HG03175 (cell line): Measurements from ENCODE around the gene ANKRD28.
"Not testable (repeated sequence)": the region's sequence is repeated elsewhere in the genome, so short reads cannot be mapped to it uniquely, and the experiment has no call there.

ENCODE experiments used
- ATAC-seq: cut with Tn5 transposase; IDR thresholded peaks from one replicate; pipeline ENCODE4 v1.9.1; 2021; ENCODE audit warnings: mild to moderate bottlenecking, moderate library complexity; ENCODE audit not compliant: unreplicated experiment

Gene ANKRD28

DNA sequence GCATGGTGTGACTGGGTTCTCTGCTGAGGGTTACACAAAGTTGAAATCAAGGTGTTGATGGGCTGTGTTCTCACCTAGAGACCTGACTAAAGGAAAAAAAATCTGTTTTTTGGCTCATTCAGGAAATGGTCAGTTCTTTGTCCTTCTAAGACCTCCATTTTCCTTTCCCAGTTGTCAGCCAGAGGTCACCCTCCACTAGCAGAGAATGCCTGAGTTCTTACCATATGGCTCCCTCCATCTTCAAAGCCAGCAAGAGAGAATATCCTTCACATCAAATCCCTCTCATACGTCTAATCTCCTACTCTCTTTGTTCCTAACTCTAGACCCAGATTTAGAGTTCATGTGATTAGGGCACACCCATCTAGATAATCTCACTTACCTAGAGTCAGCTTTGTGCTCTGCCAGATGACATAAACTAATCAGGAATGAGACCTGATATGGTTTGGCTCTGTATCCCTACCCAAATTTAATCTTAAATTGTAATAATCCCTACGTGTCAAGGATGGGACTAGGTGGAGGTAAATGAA, 19.4 kb downstream of the ANKRD28 start:
- no peak for ATAC-seq

- ATAC-seq, result not testable (repeated sequence)
These were observed 22.7 kb downstream of the ANKRD28 start for GRCh38 chr3:15774931-15775560.

GRCh38 chr3:15771444-15771843, 26.3 kb downstream of the ANKRD28 start:
- ATAC-seq, result no peak

- ATAC-seq, result no peak
These were observed 28.4 kb downstream of the ANKRD28 start for GRCh38 chr3:15769256-15769915.

GRCh38 chr3:15768421-15769255, 29.1 kb downstream of the ANKRD28 start:
- peak; percentile 73 for ATAC-seq

- no peak for ATAC-seq
These were observed 31.4 kb downstream of the ANKRD28 start for GRCh38 chr3:15766406-15766805.

DNA sequence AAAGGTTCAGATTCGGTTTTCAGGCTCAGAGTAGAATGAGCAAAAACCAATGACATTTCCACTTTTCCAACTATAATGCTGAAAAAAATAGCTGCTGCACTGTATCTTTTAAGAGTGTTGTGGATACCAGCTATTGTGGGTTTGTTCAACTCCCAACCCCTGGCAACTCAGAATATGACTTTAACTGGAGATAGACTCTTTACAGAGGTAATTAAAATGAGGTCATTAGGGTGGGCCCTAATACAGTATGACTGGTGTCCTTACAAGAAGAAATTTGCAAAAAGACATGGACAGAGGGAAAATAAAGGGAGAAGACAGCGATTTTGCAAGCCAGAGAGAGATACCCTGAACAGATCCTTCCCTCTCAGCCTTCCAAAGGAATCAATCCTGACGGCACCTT, 39.5 kb downstream of the ANKRD28 start:
- ATAC-seq, result no peak

DNA sequence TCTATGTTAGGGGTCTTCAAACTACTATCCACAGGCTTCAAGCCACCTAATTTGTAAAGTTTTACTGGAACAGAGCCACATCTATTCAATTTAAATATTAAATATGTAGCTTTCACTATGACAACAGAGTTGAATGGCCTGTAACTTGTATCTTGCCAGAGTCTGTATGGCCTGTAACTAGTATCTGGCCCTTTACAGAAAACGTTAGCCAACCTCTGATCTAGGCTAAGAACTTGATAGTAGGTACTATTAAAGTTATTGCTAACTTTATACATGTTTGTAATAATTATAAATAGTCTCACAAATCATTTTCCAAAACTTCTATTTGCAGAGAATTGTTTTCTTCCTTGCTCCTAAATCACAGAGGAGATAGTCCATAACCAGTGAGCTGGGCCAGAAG, 40.0 kb downstream of the ANKRD28 start:
- ATAC-seq, result no peak

DNA sequence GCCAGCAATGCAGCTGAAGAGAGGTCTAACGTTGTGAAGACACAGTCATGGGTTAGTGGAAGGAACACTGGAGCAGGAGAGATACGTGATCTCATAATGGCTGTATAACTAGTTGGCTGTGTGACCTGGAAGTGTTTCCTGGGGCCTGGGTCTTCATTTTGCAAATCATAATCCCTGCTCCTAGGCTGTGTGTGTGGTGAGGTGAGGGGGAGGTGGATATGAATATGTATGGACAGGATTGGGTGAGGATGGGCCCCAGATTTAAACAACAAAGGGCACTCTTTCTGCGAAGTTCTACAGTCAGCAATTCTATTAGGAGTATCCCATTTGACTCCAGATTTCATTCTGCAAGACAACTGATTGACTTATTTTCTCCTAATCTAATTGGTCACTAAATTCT, 41.3 kb downstream of the ANKRD28 start:
- ATAC-seq, result no peak

DNA sequence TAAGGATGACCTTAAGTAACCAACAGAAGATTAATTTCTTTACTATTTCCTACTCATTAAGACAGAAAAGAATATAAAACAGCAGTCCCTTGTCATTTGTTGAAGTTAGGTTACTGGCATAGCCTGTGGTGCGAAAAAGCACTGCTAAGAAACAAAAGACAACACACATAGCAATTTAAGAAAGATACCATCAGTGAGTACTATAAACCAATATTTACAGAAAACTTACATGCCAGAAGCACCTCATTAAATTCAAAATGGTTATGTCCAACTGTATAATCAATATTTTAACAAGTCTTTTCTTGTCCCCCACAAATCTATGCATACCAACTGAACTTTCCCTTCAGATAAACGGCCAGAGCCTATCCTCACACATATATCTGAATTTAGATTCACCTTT, 42.0 kb downstream of the ANKRD28 start:
- ATAC-seq, result no peak

GRCh38 chr3:15755181-15755580, 42.6 kb downstream of the ANKRD28 start:
- no peak for ATAC-seq

GRCh38 chr3:15754047-15754446, 43.7 kb downstream of the ANKRD28 start:
- no peak for ATAC-seq

GRCh38 chr3:15753056-15753710, 44.6 kb downstream of the ANKRD28 start:
- ATAC-seq, result no peak

GRCh38 chr3:15750879-15751278, 46.9 kb downstream of the ANKRD28 start:
- ATAC-seq, result peak; percentile 50

DNA sequence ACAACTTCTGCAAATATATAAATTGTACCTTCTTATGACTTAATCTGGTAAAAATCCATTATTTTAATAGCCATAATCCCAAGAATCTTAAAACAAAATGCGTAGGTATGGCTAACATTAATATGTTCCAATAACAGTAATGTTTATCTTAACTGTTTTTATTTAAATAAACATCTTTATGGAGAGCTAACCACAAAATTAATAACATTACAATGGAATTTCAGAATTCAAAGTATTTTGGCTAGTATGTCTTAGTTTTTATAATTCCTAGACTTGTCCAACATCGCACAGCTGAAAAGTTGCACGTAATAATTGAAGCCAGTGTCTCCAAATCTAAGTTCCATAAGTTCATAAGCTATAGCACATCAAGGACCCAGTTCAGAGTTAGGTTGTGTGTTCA, 47.6 kb downstream of the ANKRD28 start:
- ATAC-seq, result no peak

- not testable (repeated sequence) for ATAC-seq
These were observed 51.9 kb downstream of the ANKRD28 start for GRCh38 chr3:15745896-15746295.

- no peak for ATAC-seq
These were observed 53.6 kb downstream of the ANKRD28 start for GRCh38 chr3:15744176-15744575.

- ATAC-seq, result no peak
These were observed 54.2 kb downstream of the ANKRD28 start for GRCh38 chr3:15743587-15744009.

DNA sequence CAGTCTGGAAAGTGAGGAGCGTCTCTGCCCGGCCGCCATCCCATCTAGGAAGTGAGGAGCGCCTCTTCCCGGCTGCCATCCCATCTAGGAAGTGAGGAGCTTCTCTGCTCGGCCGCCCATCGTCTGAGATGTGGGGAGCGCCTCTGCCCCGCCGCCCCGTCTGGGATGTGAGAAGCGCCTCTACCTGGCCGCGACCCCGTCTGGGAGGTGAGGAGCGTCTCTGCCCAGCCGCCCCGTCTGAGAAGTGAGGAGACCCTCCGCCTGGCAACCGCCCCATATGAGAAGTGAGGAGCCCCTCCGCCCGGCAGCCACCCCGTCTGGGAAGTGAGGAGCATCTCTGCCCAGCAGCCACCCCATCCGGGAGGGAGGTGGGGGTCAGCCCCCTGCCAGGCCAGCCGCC, 55.5 kb downstream of the ANKRD28 start:
- not testable (repeated sequence) for ATAC-seq

GRCh38 chr3:15738616-15739005, 59.2 kb downstream of the ANKRD28 start:
- not testable (repeated sequence) for ATAC-seq

DNA sequence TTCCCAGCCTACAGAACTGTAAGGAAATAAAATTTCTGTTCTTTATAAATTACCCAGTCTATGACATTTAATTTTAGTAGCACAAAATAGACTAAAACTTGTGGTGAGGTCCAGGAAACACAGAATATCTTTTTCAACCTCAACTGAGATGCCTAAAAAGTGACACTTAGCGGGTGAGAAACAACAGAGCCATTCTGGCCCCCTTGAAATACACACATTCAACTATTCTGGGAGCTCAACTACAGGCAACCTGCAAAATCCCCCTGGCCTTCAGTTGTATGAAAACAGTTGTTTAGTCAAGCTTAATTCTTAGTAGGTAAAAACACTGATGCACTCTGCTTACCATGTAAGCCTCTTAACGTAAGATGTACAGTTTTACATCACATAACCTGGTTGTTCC, 66.8 kb downstream of the ANKRD28 start:
- no peak for ATAC-seq
